Thyroid gland (tissue), 4 donors: ENCODE results near the gene NKX2-4.

Experiments
- CTCF ChIP-seq, 6 experiments: fragments of 200-600 bp in 3 of 6; fragments of 450-650 bp in 3 of 6; sonication (generic) in 3 of 6; IDR thresholded peaks; one replicate each; pipeline ENCODE4 v1.5.1; 2016 to 2019; ENCODE audit warnings: antibody characterized with exemption in 6 of 6, mild to moderate bottlenecking in 2 of 6, inconsistent platforms in 1 of 6, moderate library complexity in 1 of 6
- POLR2A ChIP-seq, 2 donors: fragments of 450-650 bp; IDR thresholded peaks; one replicate each; pipeline ENCODE4 v1.6.1; 2017; ENCODE audit warnings: antibody characterized with exemption in 2 of 2, mild to moderate bottlenecking in 2 of 2, moderate library complexity in 1 of 2

GRCh38 chr20:21432911-21433310 lies 35.6 kb upstream of the NKX2-4 start:
- TF ChIP-seq POLR2A (IDR thresholded peaks at IDR 0.05) (no peak), CTCF (IDR thresholded peaks at IDR 0.05) (no peak)
